Loucy (cell line): ENCODE measurements around the gene UGGT2.

Source experiments
- EZH2phosphoT487 ChIP-seq: fragments of 200-600 bp; IDR thresholded peaks from 2 replicates; pipeline ENCODE4 v1.6.1; 2018; ENCODE audit warnings: antibody characterized with exemption, mild to moderate bottlenecking, moderate library complexity, borderline replicate concordance
- TF ChIP-seq, protein P1 (sequence below): fragments of 200-600 bp; sonication (generic); conservative IDR thresholded peaks from 2 replicates; pipeline ENCODE4 v1.5.1; 2014; ENCODE audit warnings: mild to moderate bottlenecking, antibody characterized with exemption, low read length

DNA sequence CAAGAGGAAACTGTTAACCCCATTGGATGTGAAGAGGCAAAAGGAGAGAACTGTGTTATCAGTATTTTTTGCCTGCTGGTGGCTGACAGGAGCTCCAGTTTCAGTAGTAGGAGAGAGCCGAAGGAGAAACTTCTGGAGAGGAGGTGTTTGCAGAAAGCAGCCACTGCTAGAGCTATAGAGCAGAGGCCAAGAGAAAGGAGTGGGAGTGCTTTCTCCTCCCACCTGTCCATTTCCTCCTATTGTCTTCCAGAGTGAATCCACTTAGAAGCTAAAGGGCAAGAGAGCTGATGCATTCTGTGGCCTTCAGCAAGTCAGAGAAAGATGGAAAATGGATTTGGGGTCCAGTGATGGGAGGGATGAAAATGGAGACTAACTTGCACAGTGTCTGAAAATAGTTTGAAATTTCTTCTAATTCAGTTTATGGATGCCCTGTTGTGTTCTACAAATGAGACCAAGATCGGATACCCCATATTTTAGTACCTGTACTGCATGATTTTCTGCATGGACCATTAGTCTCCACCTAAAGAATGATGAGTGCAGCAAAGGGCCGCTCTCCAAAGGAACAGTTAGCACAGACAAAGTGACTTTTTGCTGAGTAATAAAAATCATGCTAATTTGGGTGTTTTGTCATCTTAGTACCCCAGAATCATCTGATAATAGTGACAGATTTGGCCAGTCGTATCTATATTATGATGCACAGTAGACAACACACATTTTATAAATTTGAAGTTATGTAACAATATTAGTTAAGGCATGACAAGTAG lies 47.4 kb upstream of the UGGT2 start:
- TF ChIP-seq, protein P1, sequence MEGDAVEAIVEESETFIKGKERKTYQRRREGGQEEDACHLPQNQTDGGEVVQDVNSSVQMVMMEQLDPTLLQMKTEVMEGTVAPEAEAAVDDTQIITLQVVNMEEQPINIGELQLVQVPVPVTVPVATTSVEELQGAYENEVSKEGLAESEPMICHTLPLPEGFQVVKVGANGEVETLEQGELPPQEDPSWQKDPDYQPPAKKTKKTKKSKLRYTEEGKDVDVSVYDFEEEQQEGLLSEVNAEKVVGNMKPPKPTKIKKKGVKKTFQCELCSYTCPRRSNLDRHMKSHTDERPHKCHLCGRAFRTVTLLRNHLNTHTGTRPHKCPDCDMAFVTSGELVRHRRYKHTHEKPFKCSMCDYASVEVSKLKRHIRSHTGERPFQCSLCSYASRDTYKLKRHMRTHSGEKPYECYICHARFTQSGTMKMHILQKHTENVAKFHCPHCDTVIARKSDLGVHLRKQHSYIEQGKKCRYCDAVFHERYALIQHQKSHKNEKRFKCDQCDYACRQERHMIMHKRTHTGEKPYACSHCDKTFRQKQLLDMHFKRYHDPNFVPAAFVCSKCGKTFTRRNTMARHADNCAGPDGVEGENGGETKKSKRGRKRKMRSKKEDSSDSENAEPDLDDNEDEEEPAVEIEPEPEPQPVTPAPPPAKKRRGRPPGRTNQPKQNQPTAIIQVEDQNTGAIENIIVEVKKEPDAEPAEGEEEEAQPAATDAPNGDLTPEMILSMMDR: no peak
- TF ChIP-seq EZH2phosphoT487: no peak
